Glomerular visceral epithelial cell (primary cell): ENCODE measurements around the gene DCTN2.
"Not testable (repeated sequence)": the region's sequence is repeated elsewhere in the genome, so short reads cannot be mapped to it uniquely, and the experiment has no call there.

ENCODE experiments used
- DNase-seq: peaks from one replicate; pipeline ENCODE4 v3.0.0-alpha.2; 2016; ENCODE audit errors: extremely low spot score

The DCTN2 gene

DNA sequence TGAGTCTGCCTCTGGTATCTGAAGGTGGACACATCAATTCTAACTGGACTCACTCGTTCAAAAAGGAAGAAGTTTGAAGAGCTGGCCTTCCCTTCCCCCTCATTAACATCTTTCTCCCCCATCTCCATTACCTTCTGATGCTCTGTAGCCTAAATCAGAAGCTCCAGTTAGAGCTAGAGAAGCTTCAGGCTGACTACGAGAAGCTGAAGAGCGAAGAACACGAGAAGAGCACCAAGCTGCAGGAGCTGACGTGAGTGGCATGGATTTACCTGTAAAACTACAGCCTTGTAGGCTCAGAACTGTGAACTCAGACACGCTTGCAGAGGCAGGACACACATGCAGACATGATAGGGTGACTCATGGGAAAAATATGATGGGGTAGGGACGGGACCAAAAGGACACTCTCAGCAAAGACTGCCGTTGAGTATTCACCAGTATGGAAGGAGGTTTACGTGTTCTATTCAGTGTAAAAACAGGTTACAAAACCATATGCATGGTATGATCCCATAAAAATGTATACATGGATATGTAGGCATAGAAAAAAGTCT is 29.7 kb upstream of the DCTN2 start:
- DNase-seq = peak; percentile 21

GRCh38 chr12:57575771-57576612 is 29.0 kb upstream of the DCTN2 start:
- DNase-seq = no peak

GRCh38 chr12:57574795-57575194 is 27.8 kb upstream of the DCTN2 start:
- DNase-seq = no peak

- DNase-seq = no peak
Observed at GRCh38 chr12:57571926-57572762, 25.2 kb upstream of the DCTN2 start.

DNA sequence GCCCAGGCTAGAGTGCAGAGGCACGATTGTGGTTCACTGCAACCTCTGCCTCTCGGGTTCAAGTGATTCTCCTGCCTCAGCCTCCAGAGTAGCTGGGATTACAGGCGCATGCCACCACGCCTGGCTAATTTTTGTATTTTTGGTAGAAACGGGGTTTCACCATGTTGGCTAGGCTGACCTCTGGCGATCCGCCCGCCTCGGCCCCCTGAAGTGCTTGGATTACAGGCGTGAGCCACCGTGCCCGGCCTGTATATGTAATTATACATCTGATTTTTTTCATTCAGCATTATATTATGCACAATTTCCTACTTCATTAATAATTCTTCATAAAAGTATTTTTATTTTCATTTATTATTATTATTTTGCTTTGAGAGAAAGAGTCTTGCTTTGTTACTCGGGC is 23.4 kb upstream of the DCTN2 start:
- DNase-seq = not testable (repeated sequence)

GRCh38 chr12:57569858-57570257 is 22.9 kb upstream of the DCTN2 start:
- no peak for DNase-seq

DNA sequence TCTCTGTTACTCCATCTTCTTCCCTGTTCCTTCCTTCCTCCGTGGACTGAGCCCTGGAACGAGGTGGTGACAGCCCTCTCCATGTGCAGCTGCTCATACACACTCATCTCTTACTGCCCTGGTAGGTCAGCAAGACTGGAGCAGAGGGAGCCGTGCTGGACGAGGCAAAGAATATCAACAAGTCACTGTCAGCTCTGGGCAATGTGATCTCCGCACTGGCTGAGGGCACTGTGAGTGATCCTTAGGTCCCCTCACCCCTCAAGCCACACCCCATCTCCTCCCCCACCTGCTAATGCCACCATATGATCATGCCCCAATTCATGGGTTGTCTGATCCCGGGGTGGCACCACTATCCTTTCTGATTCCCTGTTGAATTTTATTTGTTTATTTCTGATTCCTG is 21.8 kb upstream of the DCTN2 start:
- no peak for DNase-seq

DNA sequence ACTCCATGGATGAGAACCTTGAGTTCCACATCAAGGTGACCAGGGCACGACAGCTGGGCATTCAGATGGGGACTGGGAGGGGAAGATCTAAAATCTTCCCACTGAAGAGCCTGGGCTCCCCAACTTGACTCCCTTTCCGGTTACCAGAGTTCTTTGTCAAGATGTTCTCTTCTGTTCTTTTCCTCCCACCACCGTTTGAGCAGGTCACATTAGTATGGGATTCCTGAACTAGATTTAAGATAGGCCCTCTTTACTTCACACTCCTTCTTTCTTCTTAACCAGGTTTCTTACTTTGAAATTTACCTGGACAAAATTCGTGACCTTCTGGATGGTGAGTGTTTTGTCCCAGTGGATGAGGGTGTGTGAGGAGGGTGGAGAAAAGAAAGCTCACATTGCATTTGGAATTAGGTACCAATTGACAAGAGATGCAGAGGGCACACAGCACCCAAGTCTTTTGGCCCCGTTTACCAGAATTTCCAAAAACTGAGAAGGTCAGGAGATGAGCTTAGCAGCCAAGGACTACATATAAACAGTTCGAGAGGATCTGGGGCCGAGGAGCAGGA is 17.3 kb upstream of the DCTN2 start:
- no peak for DNase-seq

GRCh38 chr12:57563358-57563757 is 16.4 kb upstream of the DCTN2 start:
- DNase-seq = no peak

DNA sequence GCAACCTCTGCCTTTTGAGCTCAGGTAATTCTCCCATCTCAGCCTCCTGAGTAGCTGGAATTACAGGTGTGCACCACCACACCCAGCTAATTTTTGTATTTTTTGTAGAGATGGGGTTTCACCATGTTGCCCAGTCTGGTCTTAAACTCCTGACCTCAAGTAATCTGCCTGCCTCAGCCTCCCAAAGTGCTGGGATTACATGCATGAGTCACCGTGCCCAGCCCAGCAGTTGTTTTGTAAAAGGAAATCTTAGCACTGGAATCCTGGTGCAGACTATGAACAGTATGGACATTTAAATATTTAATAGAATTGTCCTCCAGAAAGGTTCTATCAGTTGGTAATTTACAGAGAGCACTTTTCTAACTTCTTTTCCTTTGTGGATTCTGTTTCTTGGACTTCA is 14.1 kb upstream of the DCTN2 start:
- not testable (repeated sequence) for DNase-seq

GRCh38 chr12:57560516-57560915 is 13.5 kb upstream of the DCTN2 start:
- DNase-seq = no peak

DNA sequence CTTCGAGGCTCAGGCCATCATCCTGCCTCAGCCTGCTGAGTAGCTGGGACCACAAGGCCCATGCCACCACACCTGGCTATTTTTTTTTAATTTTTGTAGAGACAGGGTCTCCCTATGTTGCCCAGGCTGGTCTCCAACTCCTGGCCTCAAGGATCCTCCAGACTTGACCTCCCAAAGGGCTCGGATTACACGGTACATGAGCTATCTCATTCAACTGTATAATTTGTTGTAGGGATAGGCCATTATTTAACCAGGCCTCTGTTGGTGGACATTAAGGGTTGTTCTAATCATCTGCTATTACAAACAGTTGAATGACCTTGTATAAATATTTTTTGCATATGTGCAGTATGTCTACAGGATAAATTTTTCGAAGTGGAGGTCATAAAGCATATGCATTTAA is 11.9 kb upstream of the DCTN2 start:
- DNase-seq = no peak

- DNase-seq = no peak
Observed at GRCh38 chr12:57554897-57555296, 7.9 kb upstream of the DCTN2 start.

GRCh38 chr12:57554453-57554852 is 7.5 kb upstream of the DCTN2 start:
- no peak for DNase-seq

GRCh38 chr12:57553343-57554202 is 6.6 kb upstream of the DCTN2 start:
- no peak for DNase-seq

GRCh38 chr12:57552835-57553313 is 5.9 kb upstream of the DCTN2 start:
- DNase-seq = peak; percentile 31

DNA sequence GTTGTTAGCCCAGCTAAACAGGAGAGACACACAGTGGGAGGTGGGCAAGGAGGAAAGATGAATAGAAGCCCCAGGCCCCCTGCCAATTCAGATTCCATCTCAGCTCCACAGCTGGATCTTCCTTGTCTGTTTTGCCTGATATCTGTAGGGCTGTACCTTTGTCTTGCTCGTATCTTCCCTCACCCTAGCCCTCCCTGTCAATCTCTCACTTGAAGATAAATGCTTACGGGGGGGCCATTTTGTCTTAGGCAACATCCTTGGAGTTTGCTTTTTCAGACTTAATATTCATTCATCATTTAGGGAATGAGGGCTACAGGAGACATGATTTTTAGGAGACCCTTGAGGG is 5.3 kb upstream of the DCTN2 start:
- no peak for DNase-seq

GRCh38 chr12:57551637-57552305 is 4.8 kb upstream of the DCTN2 start:
- DNase-seq = no peak

DNA sequence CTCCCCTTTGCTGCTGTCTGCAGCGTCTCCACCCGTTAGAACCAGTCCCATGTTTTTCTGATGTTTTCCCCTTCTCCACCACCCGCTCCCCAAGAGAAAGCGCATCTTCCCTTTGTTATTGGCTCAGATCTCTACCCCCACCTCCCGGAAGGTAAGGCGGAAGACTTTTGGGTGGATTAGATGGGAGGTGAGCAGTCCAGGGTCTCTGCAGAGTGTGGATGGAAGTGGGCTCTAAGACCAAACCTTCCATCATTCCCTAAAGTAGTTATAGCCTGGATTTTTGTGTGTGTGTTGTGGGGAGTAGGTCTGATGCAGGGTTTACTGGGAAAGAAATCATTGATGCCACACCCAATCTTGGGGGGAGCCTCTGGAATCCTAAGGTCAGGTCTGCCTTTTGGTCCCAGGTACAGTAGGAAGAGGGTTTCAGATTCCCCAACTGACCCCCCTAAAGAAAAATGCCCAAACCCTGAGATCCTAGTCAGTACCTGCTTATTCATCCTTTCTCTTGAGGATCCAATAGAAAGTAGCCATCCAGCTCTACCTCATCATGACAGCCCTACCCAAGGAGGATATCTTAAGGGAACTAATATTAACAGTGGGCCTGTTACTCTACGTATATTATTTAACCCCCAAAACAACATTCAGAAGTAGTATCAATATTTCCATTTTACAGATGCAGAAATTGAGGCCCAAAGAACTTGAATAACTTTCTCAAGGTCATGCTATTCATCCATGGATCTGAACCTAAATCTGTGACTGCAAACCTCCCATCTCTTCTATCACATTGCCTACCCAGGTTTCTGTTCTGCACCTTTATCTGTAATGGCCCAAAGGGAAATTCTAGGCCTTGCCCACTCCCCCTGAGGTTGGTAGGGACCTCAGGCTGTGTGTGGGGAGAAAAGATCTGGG is 3.9 kb upstream of the DCTN2 start:
- no peak for DNase-seq
